BE2C (cell line): ENCODE data around the gene SDR39U1.

Experiments
- DNase-seq: peaks from one replicate; pipeline ENCODE4 v3.0.0-alpha.2; 2020
- H3K27me3 ChIP-seq: fragments of 250-450 bp; sonication (Bioruptor Pico); 2 replicates; pipeline ENCODE4 v1.5.1; 2020; ENCODE audit warnings: mild to moderate bottlenecking
- H3K36me3 ChIP-seq: fragments of 250-450 bp; sonication (Bioruptor Pico); 2 replicates; pipeline ENCODE4 v1.5.1; 2020; ENCODE audit warnings: mild to moderate bottlenecking
- H3K4me1 ChIP-seq: fragments of 250-450 bp; sonication (Bioruptor Pico); 2 replicates; pipeline ENCODE4 v1.5.1; 2020
- H3K4me3 ChIP-seq: 2 replicates; pipeline ENCODE4 v1.5.1; 2011; ENCODE audit warnings: low read depth, low read length
- H3K9me3 ChIP-seq: fragments of 250-450 bp; sonication (Bioruptor Pico); 2 replicates; pipeline ENCODE4 v1.5.1; 2020
- TF ChIP-seq, protein P1 (sequence below): IDR thresholded peaks from 2 replicates; pipeline ENCODE4 v1.5.1; 2012; ENCODE audit warnings: mild to moderate bottlenecking, low read depth, low read length

The SDR39U1 gene

DNA sequence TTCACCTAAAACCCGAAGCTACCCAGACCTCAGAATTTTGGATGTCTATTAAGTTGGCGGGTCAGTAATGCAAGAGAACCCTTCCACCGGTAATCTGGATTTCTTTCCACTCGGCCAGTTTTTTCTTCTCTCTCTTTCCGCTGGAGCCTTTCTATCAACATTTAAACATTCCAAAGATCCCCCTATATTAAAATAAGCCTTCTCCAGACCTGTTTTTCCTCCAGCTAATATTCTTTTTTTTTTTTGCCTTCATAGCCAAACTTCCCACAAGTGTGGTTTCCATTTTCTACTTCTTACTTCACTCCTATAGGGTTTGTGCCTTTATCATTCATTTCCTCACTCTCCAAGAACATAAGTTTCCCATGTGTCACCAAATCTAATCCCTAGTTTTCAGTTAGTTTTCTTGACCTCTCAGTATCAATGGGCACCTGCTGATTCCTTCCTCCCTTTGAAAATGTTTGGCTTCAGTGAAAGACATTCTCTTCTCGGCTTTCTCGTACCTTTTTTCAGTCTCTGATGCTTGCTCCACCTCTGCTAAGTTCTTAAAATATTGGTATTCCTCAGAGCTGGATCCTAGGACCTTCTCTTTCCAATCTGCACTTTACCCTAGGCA is 583 bp upstream of the SDR39U1 start:
- no peak for DNase-seq
- H3K4me3 ChIP-seq, result peak overlapping the region; percentile 74
- no peaks in the 10 kb centered on the region; the same call in none of the 2 replicates for H3K4me1 ChIP-seq
- no peaks in the 10 kb centered on the region for H3K27me3 ChIP-seq
- TF ChIP-seq, protein P1, sequence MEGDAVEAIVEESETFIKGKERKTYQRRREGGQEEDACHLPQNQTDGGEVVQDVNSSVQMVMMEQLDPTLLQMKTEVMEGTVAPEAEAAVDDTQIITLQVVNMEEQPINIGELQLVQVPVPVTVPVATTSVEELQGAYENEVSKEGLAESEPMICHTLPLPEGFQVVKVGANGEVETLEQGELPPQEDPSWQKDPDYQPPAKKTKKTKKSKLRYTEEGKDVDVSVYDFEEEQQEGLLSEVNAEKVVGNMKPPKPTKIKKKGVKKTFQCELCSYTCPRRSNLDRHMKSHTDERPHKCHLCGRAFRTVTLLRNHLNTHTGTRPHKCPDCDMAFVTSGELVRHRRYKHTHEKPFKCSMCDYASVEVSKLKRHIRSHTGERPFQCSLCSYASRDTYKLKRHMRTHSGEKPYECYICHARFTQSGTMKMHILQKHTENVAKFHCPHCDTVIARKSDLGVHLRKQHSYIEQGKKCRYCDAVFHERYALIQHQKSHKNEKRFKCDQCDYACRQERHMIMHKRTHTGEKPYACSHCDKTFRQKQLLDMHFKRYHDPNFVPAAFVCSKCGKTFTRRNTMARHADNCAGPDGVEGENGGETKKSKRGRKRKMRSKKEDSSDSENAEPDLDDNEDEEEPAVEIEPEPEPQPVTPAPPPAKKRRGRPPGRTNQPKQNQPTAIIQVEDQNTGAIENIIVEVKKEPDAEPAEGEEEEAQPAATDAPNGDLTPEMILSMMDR, result no peak
- H3K9me3 ChIP-seq, result no peaks in the 10 kb centered on the region
- H3K36me3 ChIP-seq, result peaks cover 22% of the 10 kb centered on the region

GRCh38 chr14:24441904-24442239 is 704 bp downstream of the SDR39U1 start:
- peak overlapping the region; percentile 74 for H3K4me3 ChIP-seq
- H3K9me3 ChIP-seq, result no peaks in the 10 kb centered on the region
- DNase-seq, result peak; percentile 37
- TF ChIP-seq, protein P1, result no peak
- H3K4me1 ChIP-seq, result no peaks in the 10 kb centered on the region; the same call in none of the 2 replicates
- H3K36me3 ChIP-seq, result peaks cover 22% of the 10 kb centered on the region
- H3K27me3 ChIP-seq, result no peaks in the 10 kb centered on the region

DNA sequence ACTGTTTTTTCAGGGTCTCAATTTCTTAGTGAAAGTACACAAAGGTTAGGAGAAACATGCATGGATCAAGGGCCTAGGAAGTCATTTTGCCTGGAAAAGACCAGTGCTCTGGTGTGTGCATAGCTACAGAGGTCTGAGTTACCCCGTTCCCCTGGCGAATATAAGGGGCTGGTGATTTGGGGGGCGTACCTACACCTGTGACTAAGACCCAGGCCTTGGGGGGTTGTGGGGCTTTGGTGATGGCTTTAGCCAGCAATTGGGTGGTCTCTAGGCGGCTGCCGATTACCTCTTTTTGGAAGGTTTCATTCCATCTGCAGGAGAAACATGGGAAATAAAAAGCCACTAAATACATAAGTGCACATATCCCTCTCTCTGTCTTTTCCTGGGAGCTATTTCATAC is 1.1 kb downstream of the SDR39U1 start:
- no peaks in the 10 kb centered on the region for H3K27me3 ChIP-seq
- peaks cover under 1% of the 10 kb centered on the region for H3K4me1 ChIP-seq
- peaks cover 23% of the 10 kb centered on the region for H3K36me3 ChIP-seq
- DNase-seq, result no peak
- TF ChIP-seq, protein P1, result no peak
- peak overlapping the region; percentile 74 for H3K4me3 ChIP-seq
- H3K9me3 ChIP-seq, result no peaks in the 10 kb centered on the region

GRCh38 chr14:24440606-24441399 is 1.8 kb downstream of the SDR39U1 start:
- TF ChIP-seq, protein P1, result no peak
- Histone ChIP-seq H3K4me3 (no peak overlapping the region; the same call in 1 of the 2 replicates), H3K36me3 (peaks cover 29% of the 10 kb centered on the region), H3K9me3 (no peaks in the 10 kb centered on the region), H3K4me1 (peaks cover 3% of the 10 kb centered on the region), H3K27me3 (no peaks in the 10 kb centered on the region)
- DNase-seq, result no peak

GRCh38 chr14:24439830-24440605 is 2.6 kb downstream of the SDR39U1 start:
- Histone ChIP-seq H3K36me3 (peaks cover 29% of the 10 kb centered on the region), H3K27me3 (no peaks in the 10 kb centered on the region), H3K4me1 (peaks cover 3% of the 10 kb centered on the region), H3K9me3 (no peaks in the 10 kb centered on the region), H3K4me3 (no peak overlapping the region)
- TF ChIP-seq, protein P1, result no peak
- no peak for DNase-seq

DNA sequence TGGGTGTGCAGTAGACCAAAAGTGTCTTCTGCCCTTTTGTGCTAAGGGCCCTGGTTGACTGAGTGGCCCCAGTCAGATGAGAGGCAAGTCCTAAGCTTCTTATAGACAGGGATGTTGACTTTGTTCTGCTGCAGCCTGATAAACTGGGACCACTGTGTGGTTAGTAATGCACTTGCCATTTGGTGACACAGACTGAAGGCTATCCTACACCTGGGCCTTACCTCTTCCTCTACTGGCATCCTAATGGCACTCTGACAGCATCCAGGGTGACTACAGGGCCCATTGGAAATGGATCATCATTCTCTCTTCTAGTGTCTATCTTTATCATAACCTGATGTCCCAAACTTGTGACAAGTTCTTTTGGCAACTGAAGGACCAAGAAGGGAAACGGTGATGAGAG is 3.3 kb downstream of the SDR39U1 start:
- H3K36me3 ChIP-seq, result peaks cover 29% of the 10 kb centered on the region
- H3K4me1 ChIP-seq, result peaks cover 3% of the 10 kb centered on the region
- no peak for DNase-seq
- TF ChIP-seq, protein P1, result no peak
- H3K27me3 ChIP-seq, result no peaks in the 10 kb centered on the region
- no peak overlapping the region for H3K4me3 ChIP-seq
- H3K9me3 ChIP-seq, result no peaks in the 10 kb centered on the region
